BJ (cell line): Measurements from ENCODE around the gene IRS2. TPM values are rescaled to one million over a fixed set of nuclear protein-coding genes. Genes with fewer than 3 reads are reported as not detected.

Source experiments
- CTCF ChIA-PET: fragments of 350-600 bp; formaldehyde crosslinking; extraction: SDS; loops from one replicate; lab custom pipeline; 2021; ENCODE audit warnings: antibody characterized with exemption, inconsistent platforms; lab: Yijun Ruan, JAX
- POLR2A ChIA-PET: fragments of 300-600 bp; sonication (Branson Sonifier 250); formaldehyde crosslinking; extraction: SDS; loops from one replicate; lab custom pipeline; 2021; ENCODE audit warnings: antibody characterized with exemption; lab: Charles Lee
- DNase-seq: peaks from one replicate; pipeline ENCODE4 v3.0.0-alpha.2; 2011; ENCODE audit warnings: low read depth
- H3K27me3 ChIP-seq: 2 replicates; pipeline ENCODE4 v1.6.0; 2011; ENCODE audit warnings: low read length; ENCODE audit not compliant: control insufficient read depth, insufficient read depth
- H3K36me3 ChIP-seq: 2 replicates; pipeline ENCODE4 v1.5.1; 2011; ENCODE audit warnings: low read length; ENCODE audit not compliant: control insufficient read depth, insufficient read depth
- H3K4me3 ChIP-seq: 2 replicates; pipeline ENCODE4 v1.5.1; 2011; ENCODE audit warnings: low read depth, mild to moderate bottlenecking, control low read depth, low read length
- CTCF ChIP-seq: IDR thresholded peaks from 2 replicates; pipeline ENCODE4 v1.5.1; 2011; ENCODE audit warnings: low read depth, mild to moderate bottlenecking, control low read depth, inconsistent platforms, low read length, moderate library complexity; ENCODE audit not compliant: insufficient read depth
- polyA plus RNA-seq: library from polyadenylated mRNA; depleted of rRNA; stranded (reverse); fragments of >200 nt; gene quantifications from 2 replicates; pipeline ENCODE4 v1.2.3, GENCODE V29; 2011

The IRS2 gene
- polyA plus RNA-seq, 1 experiment, result 1.3 TPM

DNA sequence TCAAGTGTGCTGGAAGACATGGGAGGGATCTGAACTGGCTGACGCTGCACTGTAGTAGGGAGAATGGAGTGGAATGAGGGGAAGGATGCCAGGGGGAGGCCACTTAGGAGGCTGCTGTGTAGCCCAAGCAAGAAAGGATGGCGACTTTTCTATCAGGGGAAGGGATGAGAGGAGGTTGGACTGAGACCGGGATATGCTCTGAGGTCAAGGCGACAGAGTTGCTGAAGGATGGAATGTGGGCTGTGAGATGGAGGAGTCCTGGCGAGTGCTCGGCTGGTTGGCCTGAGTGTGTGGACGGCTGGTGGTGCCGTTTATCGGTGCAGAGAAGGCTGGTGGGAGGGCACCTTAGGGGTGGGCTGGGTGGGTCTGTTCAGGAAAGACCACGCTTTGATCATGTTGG, 45.7 kb downstream of the IRS2 start:
- no peak for TF ChIP-seq CTCF
- Histone ChIP-seq H3K27me3 (peaks cover 2% of the 10 kb centered on the region; the same call in 1 of the 2 replicates), H3K36me3 (no peaks in the 10 kb centered on the region), H3K4me3 (no peak overlapping the region)
- CTCF ChIA-PET, result no interaction called here
- POLR2A ChIA-PET, result no interaction called here
- no peak for DNase-seq

- H3K4me3 ChIP-seq, result no peak overlapping the region
- ChIA-PET POLR2A (no interaction called here), CTCF (no interaction called here)
- DNase-seq, result no peak
- H3K36me3 ChIP-seq, result no peaks in the 10 kb centered on the region
- peaks cover 2% of the 10 kb centered on the region; the same call in 1 of the 2 replicates for H3K27me3 ChIP-seq
- no peak for TF ChIP-seq CTCF
Measured at GRCh38 chr13:109740121-109740520, 46.3 kb downstream of the IRS2 start.

GRCh38 chr13:109738298-109738746, 48.1 kb downstream of the IRS2 start:
- Histone ChIP-seq H3K27me3 (peaks cover 2% of the 10 kb centered on the region; the same call in 1 of the 2 replicates), H3K36me3 (no peaks in the 10 kb centered on the region), H3K4me3 (no peak overlapping the region)
- POLR2A ChIA-PET, result no interaction called here
- CTCF ChIA-PET, result no interaction called here
- no peak for TF ChIP-seq CTCF
- no peak for DNase-seq

DNA sequence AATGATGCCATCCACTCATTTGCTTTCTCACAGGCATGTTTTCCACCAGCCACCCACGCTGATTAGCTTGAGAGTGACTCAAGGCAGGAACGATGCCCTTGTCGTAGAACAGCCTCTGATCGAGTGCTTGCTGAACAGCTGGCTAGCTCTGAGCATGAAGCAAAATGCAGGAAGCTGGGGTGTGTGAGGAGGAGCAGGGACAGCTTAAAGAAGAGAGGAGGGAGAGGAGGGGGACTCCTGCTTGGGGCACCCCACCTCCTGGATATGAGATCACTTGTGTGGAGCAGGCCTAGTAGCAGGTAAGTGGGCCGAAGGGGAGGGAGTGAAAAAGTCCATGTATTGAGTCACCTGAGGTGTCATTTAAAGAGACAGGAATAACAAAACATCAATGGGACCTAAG, 48.8 kb downstream of the IRS2 start:
- no peak overlapping the region for H3K4me3 ChIP-seq
- H3K36me3 ChIP-seq, result no peaks in the 10 kb centered on the region
- DNase-seq, result no peak
- no peak for TF ChIP-seq CTCF
- H3K27me3 ChIP-seq, result peaks cover 2% of the 10 kb centered on the region; the same call in 1 of the 2 replicates
- ChIA-PET CTCF (no interaction called here), POLR2A (interaction anchor here (0.6 kb wide), 1 partner anchor 56 kb away, joined by 4 read pairs; no protein-coding TSS in a partner anchor)

DNA sequence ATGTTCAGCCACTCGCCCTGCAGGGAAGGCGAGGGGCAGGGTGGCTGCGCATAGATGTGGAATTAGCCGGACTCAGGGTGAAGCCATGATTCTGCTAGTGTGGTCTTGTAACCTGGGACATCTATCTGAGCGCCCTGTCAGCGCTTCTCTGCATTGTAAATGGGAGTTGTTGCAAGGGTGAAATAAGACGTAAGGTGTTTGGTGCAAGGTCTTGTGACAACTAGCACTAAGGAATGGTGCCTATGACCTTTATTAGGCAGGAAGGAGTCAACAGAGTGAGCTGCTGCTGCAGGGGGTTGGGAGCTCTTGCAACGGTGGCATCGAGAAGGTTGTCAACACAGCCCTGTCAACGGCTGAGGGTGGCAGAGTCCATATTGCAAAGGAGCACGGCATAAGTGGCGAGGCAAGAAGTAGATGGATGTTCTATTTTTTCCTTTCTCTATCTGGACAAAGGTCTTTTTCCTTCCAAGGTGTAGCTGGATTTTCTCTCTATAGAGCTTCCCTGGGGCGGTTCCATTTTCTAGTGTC, 49.3 kb downstream of the IRS2 start:
- CTCF ChIA-PET, result no interaction called here
- Histone ChIP-seq H3K27me3 (peaks cover 2% of the 10 kb centered on the region; the same call in 1 of the 2 replicates), H3K36me3 (no peaks in the 10 kb centered on the region), H3K4me3 (no peak overlapping the region)
- TF ChIP-seq CTCF, result no peak
- POLR2A ChIA-PET, result interaction anchor here (0.6 kb wide), 1 partner anchor 55 kb away, joined by 4 read pairs; no protein-coding TSS in a partner anchor
- DNase-seq, result no peak
